Effector memory CD4-positive, alpha-beta T cell (primary cell): ENCODE data around the gene ZNF511.

Experiments
- DNase-seq, 3 donors: peaks; one replicate each; pipeline ENCODE4 v3.0.0-alpha.2; 2020
- H3K27ac ChIP-seq: 2 replicates; pipeline ENCODE4 v1.7.0; 2013; ENCODE audit warnings: mild to moderate bottlenecking, low read length, moderate library complexity; ENCODE audit not compliant: insufficient read depth, poor library complexity, severe bottlenecking
- H3K27me3 ChIP-seq: replicated peaks from 2 replicates; pipeline ENCODE4 v1.7.0; 2013; ENCODE audit warnings: mild to moderate bottlenecking, low read length; ENCODE audit not compliant: insufficient read depth, control insufficient read depth, poor library complexity, severe bottlenecking
- H3K36me3 ChIP-seq: 2 replicates; pipeline ENCODE4 v1.7.0; 2013; ENCODE audit warnings: mild to moderate bottlenecking, low read length, moderate library complexity; ENCODE audit not compliant: control insufficient read depth, insufficient read depth
- H3K4me1 ChIP-seq: 2 replicates; pipeline ENCODE4 v1.7.0; 2013; ENCODE audit warnings: low read length, mild to moderate bottlenecking; ENCODE audit not compliant: control insufficient read depth, insufficient read depth, poor library complexity, severe bottlenecking
- H3K4me3 ChIP-seq: 2 replicates; pipeline ENCODE4 v1.7.0; 2013; ENCODE audit warnings: low read length, low read depth, mild to moderate bottlenecking; ENCODE audit not compliant: insufficient read depth, poor library complexity, severe bottlenecking
- H3K9me3 ChIP-seq: 2 replicates; pipeline ENCODE4 v1.7.0; 2013; ENCODE audit warnings: mild to moderate bottlenecking, low read length, moderate library complexity; ENCODE audit not compliant: control insufficient read depth

ZNF511 gene

DNA sequence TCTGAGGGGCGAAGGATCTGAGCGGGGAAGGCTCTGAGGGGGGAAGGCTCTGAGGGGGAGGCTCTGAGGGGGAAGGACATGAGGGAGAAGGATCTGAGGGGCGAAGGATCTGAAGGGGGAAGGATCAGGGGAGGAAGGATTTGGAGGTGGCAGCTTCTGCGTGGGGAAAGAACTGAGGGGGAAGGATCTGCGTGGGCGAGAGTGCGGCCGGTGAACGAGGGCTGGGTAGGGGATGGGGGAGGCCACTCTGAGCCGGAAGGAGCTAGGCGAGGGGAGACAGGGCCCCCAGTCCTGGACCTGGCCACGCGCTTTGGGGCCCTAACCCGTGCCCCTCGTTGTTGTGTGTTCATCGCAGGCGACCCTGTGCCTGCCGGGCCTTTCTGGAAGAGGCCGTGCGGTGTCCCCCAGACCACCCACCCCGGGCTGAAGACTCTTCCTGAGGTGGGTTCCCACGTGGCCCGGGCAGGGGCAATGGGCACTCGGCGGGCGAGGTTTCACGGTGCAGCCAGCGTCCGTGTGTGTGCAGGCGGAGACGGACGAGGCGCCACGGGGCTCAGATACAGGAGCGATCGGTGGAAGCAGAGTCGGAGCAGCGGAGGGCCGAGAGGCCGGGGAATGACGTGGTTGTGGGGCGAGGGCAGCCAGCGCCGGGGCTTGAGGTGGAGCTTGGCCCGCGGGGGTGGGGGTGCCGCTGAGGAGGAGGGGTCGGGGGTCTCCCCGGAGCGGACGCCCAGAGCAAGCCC, 26.0 kb downstream of the ZNF511 start:
- H3K36me3 ChIP-seq = no peaks in the 10 kb centered on the region
- no peaks in the 10 kb centered on the region for H3K9me3 ChIP-seq
- peak overlapping the region; percentile 57 for H3K4me3 ChIP-seq
- no peaks in the 10 kb centered on the region for H3K27me3 ChIP-seq
- peak overlapping the region; percentile 71 for H3K27ac ChIP-seq
- no peak for DNase-seq
- H3K4me1 ChIP-seq = peaks cover 31% of the 10 kb centered on the region

DNA sequence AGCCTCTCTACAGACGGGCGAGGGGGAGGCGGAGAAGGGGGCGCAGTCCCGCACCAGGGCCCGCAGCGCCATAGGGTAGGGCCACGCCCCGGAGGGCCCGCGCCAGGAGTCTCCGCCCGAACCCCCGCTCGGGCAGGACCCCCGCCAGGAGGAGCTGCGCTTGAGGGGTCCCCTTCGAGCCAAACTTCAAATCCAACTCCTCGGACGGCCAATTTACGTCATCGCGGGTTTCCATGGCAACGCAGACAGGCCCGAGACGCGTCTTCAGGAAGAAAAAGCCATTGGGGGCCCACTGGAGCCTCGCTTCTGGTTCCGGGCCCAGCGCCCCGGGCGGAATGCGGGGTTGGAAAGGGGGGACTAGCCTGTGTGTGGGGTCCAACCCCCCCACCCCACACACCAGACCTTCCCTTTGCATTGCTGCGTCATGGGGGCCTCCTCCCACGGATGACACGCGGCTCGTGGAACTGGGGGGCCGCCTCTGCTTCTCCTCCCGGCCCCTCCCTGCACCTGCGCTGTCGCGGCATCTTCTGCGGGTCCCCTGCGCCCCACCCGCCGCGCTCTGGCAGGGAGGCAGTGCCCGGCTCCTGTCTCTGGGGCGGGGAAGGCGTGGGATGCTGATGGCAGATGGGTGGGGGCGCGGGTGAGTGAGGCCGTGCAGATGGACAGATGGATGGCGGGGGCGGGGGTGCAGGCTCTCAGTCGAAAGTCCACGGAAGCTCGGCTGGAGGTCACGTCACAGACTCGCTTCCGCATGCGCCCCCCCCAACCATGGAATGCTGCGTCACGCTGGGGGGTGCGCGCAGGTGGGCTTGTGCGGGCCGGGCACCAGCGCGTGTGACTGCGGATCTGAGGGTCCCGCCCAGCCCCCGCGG, 26.8 kb downstream of the ZNF511 start:
- H3K27me3 ChIP-seq = no peaks in the 10 kb centered on the region
- H3K9me3 ChIP-seq = no peaks in the 10 kb centered on the region
- peaks cover 28% of the 10 kb centered on the region for H3K4me1 ChIP-seq
- peak; percentile 79 to 87 (median 82) for DNase-seq
- peak overlapping the region; percentile 71 for H3K27ac ChIP-seq
- peak overlapping the region; percentile 57 for H3K4me3 ChIP-seq
- H3K36me3 ChIP-seq = no peaks in the 10 kb centered on the region

GRCh38 chr10:133336118-133336576, 27.4 kb downstream of the ZNF511 start:
- H3K4me1 ChIP-seq = peaks cover 28% of the 10 kb centered on the region
- H3K9me3 ChIP-seq = no peaks in the 10 kb centered on the region
- H3K27ac ChIP-seq = peak overlapping the region; percentile 71
- DNase-seq = no peak
- peak overlapping the region; percentile 57 for H3K4me3 ChIP-seq
- no peaks in the 10 kb centered on the region for H3K27me3 ChIP-seq
- H3K36me3 ChIP-seq = no peaks in the 10 kb centered on the region

DNA sequence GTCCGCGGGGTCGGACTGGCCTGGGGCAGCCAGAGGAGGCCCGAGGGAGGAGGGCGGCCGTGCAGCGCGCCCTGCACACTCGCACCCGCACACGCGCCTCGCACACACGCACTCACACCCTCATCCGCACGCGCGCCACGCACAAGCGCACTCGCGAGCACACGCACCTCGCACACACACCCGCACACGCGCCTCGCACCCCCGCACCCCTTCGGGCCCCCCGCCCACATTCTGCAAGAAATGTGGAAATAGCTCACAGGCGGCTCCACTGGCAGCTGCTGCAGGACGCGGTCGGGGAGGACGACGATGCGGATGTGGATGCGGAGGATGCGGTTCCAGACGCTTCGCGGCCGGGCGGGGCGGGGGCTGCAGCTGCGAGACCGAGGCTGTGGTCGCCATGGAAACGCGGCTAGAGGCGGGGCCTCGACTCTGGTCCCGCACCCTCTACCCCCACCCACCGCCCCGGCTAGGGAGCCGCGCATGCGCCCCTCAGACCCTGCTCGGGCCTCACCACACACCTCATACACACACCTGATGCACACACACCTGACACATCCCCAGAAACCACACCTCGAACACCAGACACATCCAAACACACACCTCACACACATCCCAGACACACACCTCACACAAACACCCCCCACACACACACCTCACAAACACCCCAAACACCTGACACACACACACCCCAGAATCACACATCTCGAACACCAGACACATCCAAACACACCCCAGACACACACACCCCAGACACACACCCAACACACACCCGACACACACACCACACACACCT, 28.1 kb downstream of the ZNF511 start, which contains the start of gene CALY:
TSS of gene CALY (minus strand) at position 320 of the 793 bp plus-strand sequence. CDS start 7,907 bp downstream, outside the sequence.
- H3K9me3 ChIP-seq = no peaks in the 10 kb centered on the region
- H3K4me3 ChIP-seq = peak within 1 kb of the TSS; percentile 57
- peaks cover 28% of the 10 kb centered on the region for H3K4me1 ChIP-seq
- H3K27me3 ChIP-seq = no peaks in the 10 kb centered on the region
- H3K36me3 ChIP-seq = no peaks in the 10 kb centered on the region
- peak; percentile 85 to 94 (median 87) for DNase-seq
- peak within 1 kb of the TSS; percentile 71 for H3K27ac ChIP-seq

DNA sequence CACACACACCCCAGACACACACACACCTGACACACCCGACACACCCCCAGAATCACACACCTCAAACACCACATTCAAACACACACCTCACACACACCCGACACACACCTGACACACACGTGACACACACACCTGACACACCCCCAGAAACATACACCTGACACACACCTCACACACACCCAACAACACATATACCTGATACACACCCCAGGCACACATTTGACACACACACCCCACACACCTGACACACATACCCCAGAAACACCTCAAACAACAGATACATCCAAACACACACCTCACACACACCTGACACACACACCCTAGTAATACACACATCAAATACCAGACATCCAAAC, 28.6 kb downstream of the ZNF511 start:
- H3K4me3 ChIP-seq = peak overlapping the region; percentile 24
- no peaks in the 10 kb centered on the region for H3K36me3 ChIP-seq
- DNase-seq = no peak
- H3K27me3 ChIP-seq = no peaks in the 10 kb centered on the region
- no peaks in the 10 kb centered on the region for H3K9me3 ChIP-seq
- peaks cover 28% of the 10 kb centered on the region for H3K4me1 ChIP-seq
- H3K27ac ChIP-seq = no peak overlapping the region

DNA sequence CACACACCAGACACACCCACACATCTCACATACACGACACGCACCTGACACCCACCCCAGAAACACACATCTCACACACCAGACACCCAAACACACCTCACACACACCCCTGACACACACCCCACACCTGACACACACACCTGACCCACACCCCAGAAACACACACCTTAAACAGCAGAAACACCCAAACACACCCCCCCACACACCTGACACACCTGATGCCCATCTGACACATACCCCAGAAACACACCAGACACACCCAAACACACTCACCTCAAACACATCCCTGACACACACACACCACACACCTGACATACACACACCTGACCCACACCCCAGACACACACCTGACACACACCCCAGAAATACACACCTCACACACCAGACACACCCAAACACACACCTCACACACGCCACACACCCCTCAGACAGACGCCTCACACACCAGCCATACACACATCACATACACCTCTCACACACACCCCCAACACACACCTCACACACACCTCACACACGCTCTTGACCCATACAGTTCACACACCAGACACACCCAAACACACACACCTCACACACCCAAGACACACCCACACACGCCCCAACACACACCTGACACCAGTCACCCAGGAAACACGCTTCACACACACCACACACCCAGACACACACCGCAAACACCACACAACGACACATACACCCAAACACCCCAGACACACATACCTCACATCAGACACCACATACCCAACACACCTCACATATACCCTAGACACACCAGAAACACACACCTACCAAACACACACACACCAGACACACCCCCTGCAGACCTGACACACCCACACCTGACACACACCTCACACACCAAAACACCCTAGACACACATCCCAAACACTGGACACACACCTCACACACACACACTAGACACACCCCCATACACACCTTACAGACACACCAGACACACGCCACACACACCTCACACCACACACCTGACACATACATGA, 29.7 kb downstream of the ZNF511 start:
- no peak for DNase-seq
- peaks cover 28% of the 10 kb centered on the region for H3K4me1 ChIP-seq
- no peak overlapping the region for H3K27ac ChIP-seq
- H3K36me3 ChIP-seq = no peaks in the 10 kb centered on the region
- no peak overlapping the region for H3K4me3 ChIP-seq
- peaks cover 2% of the 10 kb centered on the region for H3K27me3 ChIP-seq
- H3K9me3 ChIP-seq = no peaks in the 10 kb centered on the region

GRCh38 chr10:133339708-133340380, 31.1 kb downstream of the ZNF511 start:
- peaks cover 28% of the 10 kb centered on the region for H3K4me1 ChIP-seq
- H3K27me3 ChIP-seq = peaks cover 13% of the 10 kb centered on the region
- no peak overlapping the region for H3K27ac ChIP-seq
- H3K9me3 ChIP-seq = no peaks in the 10 kb centered on the region
- H3K4me3 ChIP-seq = no peak overlapping the region
- no peaks in the 10 kb centered on the region for H3K36me3 ChIP-seq
- DNase-seq = no peak

- no peak for DNase-seq
- Histone ChIP-seq H3K9me3 (no peaks in the 10 kb centered on the region), H3K4me3 (no peak overlapping the region), H3K27me3 (peaks cover 21% of the 10 kb centered on the region), H3K27ac (no peak overlapping the region), H3K36me3 (no peaks in the 10 kb centered on the region), H3K4me1 (peaks cover 8% of the 10 kb centered on the region)
Measured at GRCh38 chr10:133341983-133342382, 33.3 kb downstream of the ZNF511 start.
